A673 (cell line): Measurements from ENCODE around the gene VHLL. TPM values are rescaled to one million over a fixed set of nuclear protein-coding genes. Genes with fewer than 3 reads are reported as not detected.

ENCODE experiments used
- BruUV-seq: library from RNA; stranded (reverse); fragments of 400-500 nt; replicated peaks from 2 replicates; lab custom pipeline; 2021; lab: Mats Ljungman, UMichigan
- CTCF ChIA-PET: fragments of 300-600 bp; sonication (Branson Sonifier 250); formaldehyde crosslinking; loops from one replicate; lab custom pipeline; 2022; ENCODE audit warnings: antibody characterized with exemption; lab: Charles Lee
- POLR2A ChIA-PET: fragments of 300-600 bp; sonication (Branson Sonifier 250); formaldehyde crosslinking; loops from one replicate; lab custom pipeline; 2022; ENCODE audit warnings: antibody characterized with exemption; ENCODE audit not compliant: low non-redundant PET; lab: Charles Lee
- DNase-seq: peaks from one replicate; pipeline ENCODE4 v3.0.0-alpha.2; 2015; ENCODE audit warnings: low spot score
- H3K27ac ChIP-seq: fragments of 200-600 bp; sonication (generic); 2 replicates; pipeline ENCODE4 v1.5.1; 2016; ENCODE audit warnings: mixed run types, low read depth, mild to moderate bottlenecking, mixed read lengths, antibody characterized with exemption, low read length; ENCODE audit not compliant: poor library complexity, severe bottlenecking
- H3K27me3 ChIP-seq: fragments of 200-600 bp; sonication (generic); replicated peaks from 2 replicates; pipeline ENCODE4 v1.6.1; 2017; ENCODE audit warnings: mixed run types, low read depth, mild to moderate bottlenecking, mixed read lengths, antibody characterized with exemption, low read length; ENCODE audit not compliant: insufficient read depth, poor library complexity
- H3K36me3 ChIP-seq: fragments of 200-600 bp; sonication (generic); 2 replicates; pipeline ENCODE4 v1.6.1; 2016; ENCODE audit warnings: mixed run types, mild to moderate bottlenecking, mixed read lengths, antibody characterized with exemption, low read length; ENCODE audit not compliant: insufficient read depth, poor library complexity, severe bottlenecking
- H3K4me1 ChIP-seq: fragments of 200-600 bp; sonication (generic); 2 replicates; pipeline ENCODE4 v1.6.1; 2017; ENCODE audit warnings: mixed run types, mild to moderate bottlenecking, mixed read lengths, antibody characterized with exemption, low read length; ENCODE audit not compliant: insufficient read depth, poor library complexity, severe bottlenecking
- H3K4me3 ChIP-seq: fragments of 200-600 bp; sonication (generic); 2 replicates; pipeline ENCODE4 v1.5.1; 2016; ENCODE audit warnings: low read depth, mixed run types, mild to moderate bottlenecking, mixed read lengths, low read length; ENCODE audit not compliant: poor library complexity, severe bottlenecking
- H3K9me3 ChIP-seq: fragments of 200-600 bp; sonication (generic); 2 replicates; pipeline ENCODE4 v1.6.1; 2016; ENCODE audit warnings: mixed run types, low read depth, mild to moderate bottlenecking, mixed read lengths, antibody characterized with exemption, low read length; ENCODE audit not compliant: poor library complexity, severe bottlenecking
- CTCF ChIP-seq: fragments of 300-800, 200-600 bp; sonication (generic); conservative IDR thresholded peaks from 2 replicates; pipeline ENCODE4 v1.5.1; 2017; ENCODE audit warnings: low read depth, mild to moderate bottlenecking, antibody characterized with exemption, low read length, moderate library complexity, mixed read lengths
- EZH2 ChIP-seq: fragments of 200-600 bp; sonication (generic); IDR thresholded peaks from 2 replicates; pipeline ENCODE4 v1.6.1; 2017; ENCODE audit warnings: borderline replicate concordance, low read depth, mild to moderate bottlenecking, mixed read lengths, antibody characterized with exemption, low read length; ENCODE audit not compliant: poor library complexity, severe bottlenecking
- intact Hi-C: fragments of 100-400 bp; cut with micrococcal nuclease; formaldehyde crosslinking; loops from one replicate; pipeline ENCODE4 v1.10.0; 2022; ENCODE audit not compliant: unreplicated experiment
- total RNA-seq: library from RNA; stranded (reverse); gene quantifications from 2 replicates; pipeline ENCODE4 v1.2.3, GENCODE V29; 2021

The VHLL gene
- total RNA-seq, 1 experiment from 2014 or later = not detected

- TF ChIP-seq EZH2 = no peak
- no peak for TF ChIP-seq CTCF
- no TSS peak for BruUV-seq
- H3K9me3 ChIP-seq = no peaks in the 10 kb centered on the region
- ChIA-PET CTCF (no interaction called here), POLR2A (no interaction called here)
- peaks cover 3% of the 10 kb centered on the region for H3K36me3 ChIP-seq
- H3K4me1 ChIP-seq = peaks cover 6% of the 10 kb centered on the region
- DNase-seq = no peak
- no peaks in the 10 kb centered on the region for H3K27me3 ChIP-seq
- no peak overlapping the region for H3K27ac ChIP-seq
- intact Hi-C loops = no loop called here
- no peak overlapping the region for H3K4me3 ChIP-seq
Observed at GRCh38 chr1:156293098-156293434, 6.0 kb downstream of the VHLL start.

- DNase-seq = peak; percentile 78
- POLR2A ChIA-PET = no interaction called here
- Histone ChIP-seq H3K4me3 (peak overlapping the region; percentile 41), H3K4me1 (peaks cover 6% of the 10 kb centered on the region), H3K27me3 (no peaks in the 10 kb centered on the region), H3K9me3 (no peaks in the 10 kb centered on the region), H3K36me3 (peaks cover 3% of the 10 kb centered on the region), H3K27ac (peak overlapping the region; percentile 29)
- BruUV-seq = no TSS peak
- TF ChIP-seq EZH2 (no peak), CTCF (no peak)
- CTCF ChIA-PET = no interaction called here
- intact Hi-C loops = no loop called here
Observed at GRCh38 chr1:156291226-156292061, 7.7 kb downstream of the VHLL start.

GRCh38 chr1:156289857-156290256 is 9.2 kb downstream of the VHLL start:
- ChIA-PET CTCF (no interaction called here), POLR2A (no interaction called here)
- Histone ChIP-seq H3K27me3 (no peaks in the 10 kb centered on the region), H3K4me3 (no peak overlapping the region), H3K27ac (no peak overlapping the region), H3K36me3 (peaks cover 3% of the 10 kb centered on the region), H3K9me3 (no peaks in the 10 kb centered on the region), H3K4me1 (peaks cover 6% of the 10 kb centered on the region)
- no peak for DNase-seq
- BruUV-seq = no TSS peak
- intact Hi-C loops = no loop called here
- TF ChIP-seq EZH2 (no peak), CTCF (no peak)
